Mammary epithelial cell (primary cell): ENCODE results near the gene THADA.

Source experiments
- CTCF ChIP-seq, 2 donors: IDR thresholded peaks in 1 of 2; conservative IDR thresholded peaks in 1 of 2; 2 replicates each; pipeline ENCODE4 v1.5.1; 2011 to 2012; ENCODE audit warnings: inconsistent platforms in 2 of 2, low read length in 2 of 2, mild to moderate bottlenecking in 2 of 2, control low read depth in 1 of 2, low read depth in 1 of 2; ENCODE audit not compliant: insufficient read depth in 1 of 2; ENCODE audit errors: extremely low read depth in 1 of 2
- EZH2 ChIP-seq: IDR thresholded peaks from 2 replicates; pipeline ENCODE4 v1.6.1; 2012; ENCODE audit warnings: low read length, inconsistent platforms, borderline replicate concordance

- TF ChIP-seq CTCF (conservative IDR thresholded peaks at IDR 0.05 in 1 of 2, IDR thresholded peaks at IDR 0.05 in 1 of 2; ENCODE audit: extremely low read depth in 1 of 2, insufficient read depth in 1 of 2, low read depth in 1 of 2, low read length in 2 of 2) (no peak), EZH2 (no peak)
Measured at GRCh38 chr2:43346602-43347567, 249.0 kb downstream of the THADA start.
